DOHH2 (cell line): ENCODE results near the gene CNGB1.

ENCODE experiments used
- EZH2phosphoT487 ChIP-seq: fragments of 200-600 bp; sonication (generic); IDR thresholded peaks from 2 replicates; pipeline ENCODE4 v1.6.1; 2017; ENCODE audit warnings: borderline replicate concordance, mild to moderate bottlenecking, antibody characterized with exemption, low read length, moderate library complexity, mixed read lengths
- TF ChIP-seq, protein P1 (sequence below): fragments of 200-600 bp; sonication (generic); IDR thresholded peaks from one replicate; pipeline ENCODE4 v1.5.1; 2014; ENCODE audit warnings: antibody characterized with exemption, mild to moderate bottlenecking, low read depth, low read length; ENCODE audit not compliant: poor library complexity, severe bottlenecking

DNA sequence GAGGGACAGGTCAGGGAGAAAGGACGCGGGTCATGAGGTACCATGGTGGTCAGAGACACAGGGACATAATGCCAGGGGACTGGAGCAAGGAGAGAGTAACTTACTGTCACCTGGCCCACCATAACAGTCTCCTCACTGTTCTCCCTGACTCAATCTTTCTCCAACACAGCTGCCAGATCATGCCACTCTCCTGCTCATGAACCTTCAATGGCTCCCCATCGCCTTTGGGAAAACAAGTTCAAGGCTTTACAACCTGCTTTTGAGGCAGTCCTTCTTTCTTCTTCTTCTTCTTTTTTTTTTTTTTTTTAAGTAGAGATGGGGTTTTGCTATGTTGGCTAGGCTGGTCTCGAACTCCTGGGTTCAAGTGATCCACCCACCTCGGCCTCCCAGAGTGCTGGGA is 22.9 kb downstream of the CNGB1 start:
- TF ChIP-seq, protein P1, sequence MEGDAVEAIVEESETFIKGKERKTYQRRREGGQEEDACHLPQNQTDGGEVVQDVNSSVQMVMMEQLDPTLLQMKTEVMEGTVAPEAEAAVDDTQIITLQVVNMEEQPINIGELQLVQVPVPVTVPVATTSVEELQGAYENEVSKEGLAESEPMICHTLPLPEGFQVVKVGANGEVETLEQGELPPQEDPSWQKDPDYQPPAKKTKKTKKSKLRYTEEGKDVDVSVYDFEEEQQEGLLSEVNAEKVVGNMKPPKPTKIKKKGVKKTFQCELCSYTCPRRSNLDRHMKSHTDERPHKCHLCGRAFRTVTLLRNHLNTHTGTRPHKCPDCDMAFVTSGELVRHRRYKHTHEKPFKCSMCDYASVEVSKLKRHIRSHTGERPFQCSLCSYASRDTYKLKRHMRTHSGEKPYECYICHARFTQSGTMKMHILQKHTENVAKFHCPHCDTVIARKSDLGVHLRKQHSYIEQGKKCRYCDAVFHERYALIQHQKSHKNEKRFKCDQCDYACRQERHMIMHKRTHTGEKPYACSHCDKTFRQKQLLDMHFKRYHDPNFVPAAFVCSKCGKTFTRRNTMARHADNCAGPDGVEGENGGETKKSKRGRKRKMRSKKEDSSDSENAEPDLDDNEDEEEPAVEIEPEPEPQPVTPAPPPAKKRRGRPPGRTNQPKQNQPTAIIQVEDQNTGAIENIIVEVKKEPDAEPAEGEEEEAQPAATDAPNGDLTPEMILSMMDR, result no peak
- TF ChIP-seq EZH2phosphoT487, result no peak
